ENCODE data around the gene PDZD7. TPM values are rescaled to one million over a fixed set of nuclear protein-coding genes. Genes with fewer than 3 reads are reported as not detected.
"Not testable (repeated sequence)": the region's sequence is repeated elsewhere in the genome, so short reads cannot be mapped to it uniquely, and the experiment has no call there.

The PDZD7 gene
- polyA plus RNA-seq, 10 donors: 0.43 to 1.5 (median 1.2) TPM

DNA sequence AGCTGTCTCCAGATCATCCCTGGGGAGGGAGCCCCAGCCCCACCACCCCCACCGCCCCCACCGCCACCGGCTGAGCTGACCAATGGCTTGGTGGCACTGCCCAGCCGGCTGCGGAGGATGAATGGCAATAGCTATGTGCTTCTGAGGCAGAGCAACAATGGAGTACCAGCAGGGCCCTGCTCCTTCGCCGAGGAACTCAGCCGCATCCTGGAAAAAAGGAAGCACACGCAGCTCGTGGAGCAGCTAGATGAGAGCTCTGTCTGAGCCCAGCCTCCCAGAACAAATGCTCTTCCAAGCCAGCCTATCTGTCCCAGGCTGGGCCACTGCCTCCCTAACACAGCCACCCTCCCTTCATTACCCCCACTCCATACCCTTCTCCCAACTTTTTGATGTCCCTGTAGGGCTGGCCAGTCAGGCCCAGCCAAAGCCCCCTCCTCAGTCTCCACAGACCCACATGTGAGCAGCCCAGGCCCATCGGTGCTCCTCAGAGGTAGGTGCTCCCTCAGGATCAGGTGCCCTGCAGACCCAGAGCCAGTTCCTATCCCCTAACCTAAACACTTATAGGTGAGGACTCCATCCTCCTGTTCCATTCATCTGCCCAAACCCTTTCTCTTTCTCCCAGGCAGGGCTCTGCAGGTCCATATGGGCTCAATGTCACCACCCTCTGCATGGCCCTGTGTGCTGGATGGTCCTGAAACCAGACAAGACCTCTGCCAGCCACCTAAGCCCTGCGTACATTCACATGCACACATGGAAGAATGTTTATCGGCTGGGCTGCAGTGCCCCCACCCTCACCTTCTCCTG lies 46.9 kb downstream of the PDZD7 start:
- DNase-seq: no peak

- DNase-seq: no peak
These were observed 47.8 kb downstream of the PDZD7 start for GRCh38 chr10:100982916-100983830.

GRCh38 chr10:100981178-100981772 lies 49.7 kb downstream of the PDZD7 start:
- DNase-seq: no peak

GRCh38 chr10:100980711-100981110 lies 50.2 kb downstream of the PDZD7 start:
- DNase-seq: no peak

DNA sequence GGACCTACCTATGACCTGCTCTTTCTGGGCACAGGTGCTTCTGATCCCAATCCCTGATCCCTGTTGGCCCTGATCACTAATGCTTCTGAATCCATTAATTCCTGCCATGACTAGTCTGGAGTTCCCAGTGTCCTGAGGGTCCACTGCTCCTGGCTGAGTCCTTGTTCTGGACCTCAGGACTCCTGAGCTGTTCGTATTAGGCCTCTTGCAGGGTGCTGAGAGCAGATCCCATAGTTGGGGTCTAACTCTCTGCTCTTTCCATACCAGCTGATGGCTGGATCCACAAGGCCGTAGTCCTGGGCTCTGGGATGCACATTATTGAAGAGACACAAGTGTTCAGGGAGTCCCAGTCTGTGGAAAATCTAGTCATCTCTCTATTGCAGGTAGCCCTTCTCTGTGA lies 50.6 kb downstream of the PDZD7 start:
- DNase-seq: no peak

DNA sequence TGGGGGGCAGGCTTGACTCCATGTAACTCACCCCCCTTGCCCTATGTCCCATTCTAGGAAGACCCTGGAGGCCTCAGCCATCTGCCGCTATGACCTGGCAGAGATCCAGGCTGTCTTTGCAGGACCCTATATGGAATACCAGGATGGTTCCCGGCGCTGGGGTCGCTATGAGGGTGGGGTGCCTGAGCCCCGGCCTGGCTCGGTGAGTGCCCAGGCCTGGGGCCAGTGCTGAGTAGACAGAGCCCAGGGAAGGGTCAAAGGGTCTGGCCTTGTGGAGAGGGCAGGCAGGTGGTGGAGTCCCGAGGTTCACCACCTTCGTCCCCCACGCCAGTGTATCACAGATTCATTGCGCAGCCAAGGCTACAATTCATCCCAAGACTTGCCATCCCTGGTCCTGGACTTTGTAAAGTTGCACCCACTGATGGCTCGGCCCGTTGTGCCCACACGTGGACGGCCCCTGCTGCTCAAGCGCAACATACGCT lies 51.1 kb downstream of the PDZD7 start:
- DNase-seq: no peak

- no peak for DNase-seq
These were observed 52.1 kb downstream of the PDZD7 start for GRCh38 chr10:100978901-100979195.

GRCh38 chr10:100978121-100978900 lies 52.6 kb downstream of the PDZD7 start:
- no peak for DNase-seq

DNA sequence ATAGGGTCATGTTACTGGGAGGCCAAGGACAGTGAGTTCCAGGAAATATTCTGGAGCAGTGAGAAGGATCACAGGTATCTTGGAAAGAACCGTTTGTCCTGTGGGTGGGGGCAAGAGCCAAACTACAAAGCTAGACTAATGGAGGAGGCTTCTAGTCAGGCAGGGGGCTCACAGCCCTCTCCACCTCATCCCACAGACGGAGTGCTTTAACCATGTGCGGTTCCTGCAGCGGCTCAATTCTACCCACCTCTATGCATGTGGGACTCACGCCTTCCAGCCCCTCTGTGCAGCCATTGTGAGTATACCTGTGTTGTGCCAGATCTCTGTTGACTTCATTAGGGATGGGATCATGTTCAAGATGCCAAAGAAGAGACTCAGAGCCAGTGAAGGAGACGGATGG lies 53.5 kb downstream of the PDZD7 start:
- no peak for DNase-seq

DNA sequence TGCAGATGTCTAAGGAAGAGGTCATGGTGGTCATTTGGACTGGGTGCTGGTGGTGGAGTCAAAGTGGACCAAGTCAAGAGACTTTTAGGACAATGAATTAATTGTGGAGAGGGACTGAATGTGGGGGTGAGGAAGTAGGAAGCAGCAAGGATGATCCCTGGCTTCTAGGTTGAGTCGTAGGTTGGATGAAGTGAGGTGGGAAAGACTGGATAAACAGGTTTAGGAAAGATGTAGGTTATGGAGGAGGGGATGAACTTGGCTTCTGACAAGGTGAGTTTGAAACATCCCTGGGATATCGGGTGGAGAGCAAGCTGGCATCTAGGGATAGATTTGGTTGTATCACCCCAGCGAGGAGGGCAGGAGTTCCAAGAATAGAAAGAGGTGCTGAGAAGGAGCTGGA lies 54.0 kb downstream of the PDZD7 start:
- no peak for DNase-seq

DNA sequence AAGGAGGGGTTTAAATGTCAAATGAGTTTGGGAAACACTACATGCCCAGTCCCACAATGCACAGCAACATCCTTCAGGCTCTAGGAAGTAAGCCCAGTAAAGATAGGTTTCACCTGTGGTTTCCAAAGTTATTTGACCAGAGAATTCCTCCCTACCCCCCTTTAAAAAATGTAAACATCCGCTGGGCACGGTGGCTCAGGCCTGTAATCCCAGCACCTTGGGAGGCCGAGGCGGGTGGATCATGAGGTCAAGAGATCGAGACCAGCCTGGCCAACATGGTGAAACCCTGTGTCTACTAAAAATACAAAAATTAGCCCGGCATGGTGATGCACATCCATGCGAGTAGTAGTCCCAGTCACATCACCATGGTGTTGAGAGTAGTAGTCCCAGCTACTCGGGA lies 55.5 kb downstream of the PDZD7 start:
- not testable (repeated sequence) for DNase-seq

DNA sequence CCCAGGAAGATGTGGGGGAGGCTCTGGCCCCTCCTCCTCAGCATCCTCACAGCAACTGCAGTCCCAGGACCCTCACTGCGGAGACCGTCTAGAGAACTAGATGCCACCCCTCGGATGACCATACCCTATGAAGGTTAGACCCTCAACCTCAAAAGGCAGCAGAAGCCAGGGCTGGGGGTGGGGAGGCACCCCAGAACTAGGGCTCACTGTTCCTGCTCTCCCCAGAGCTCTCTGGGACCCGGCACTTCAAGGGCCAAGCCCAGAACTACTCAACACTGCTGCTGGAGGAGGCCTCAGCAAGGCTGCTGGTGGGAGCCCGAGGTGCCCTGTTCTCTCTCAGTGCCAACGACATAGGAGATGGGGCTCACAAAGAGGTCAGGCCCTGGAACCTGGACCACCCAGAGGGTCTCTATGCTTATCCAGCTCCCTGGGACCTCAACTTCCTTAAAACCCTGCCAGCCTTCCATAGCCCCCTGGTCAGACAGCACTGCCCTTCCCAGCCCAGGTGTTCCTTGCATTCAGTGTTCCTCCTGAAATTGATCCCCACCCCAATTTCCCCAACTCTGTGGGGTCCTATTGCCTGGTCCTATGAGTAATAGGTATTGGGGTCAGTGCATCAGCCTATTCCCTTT lies 57.9 kb downstream of the PDZD7 start:
- DNase-seq: no peak

DNA sequence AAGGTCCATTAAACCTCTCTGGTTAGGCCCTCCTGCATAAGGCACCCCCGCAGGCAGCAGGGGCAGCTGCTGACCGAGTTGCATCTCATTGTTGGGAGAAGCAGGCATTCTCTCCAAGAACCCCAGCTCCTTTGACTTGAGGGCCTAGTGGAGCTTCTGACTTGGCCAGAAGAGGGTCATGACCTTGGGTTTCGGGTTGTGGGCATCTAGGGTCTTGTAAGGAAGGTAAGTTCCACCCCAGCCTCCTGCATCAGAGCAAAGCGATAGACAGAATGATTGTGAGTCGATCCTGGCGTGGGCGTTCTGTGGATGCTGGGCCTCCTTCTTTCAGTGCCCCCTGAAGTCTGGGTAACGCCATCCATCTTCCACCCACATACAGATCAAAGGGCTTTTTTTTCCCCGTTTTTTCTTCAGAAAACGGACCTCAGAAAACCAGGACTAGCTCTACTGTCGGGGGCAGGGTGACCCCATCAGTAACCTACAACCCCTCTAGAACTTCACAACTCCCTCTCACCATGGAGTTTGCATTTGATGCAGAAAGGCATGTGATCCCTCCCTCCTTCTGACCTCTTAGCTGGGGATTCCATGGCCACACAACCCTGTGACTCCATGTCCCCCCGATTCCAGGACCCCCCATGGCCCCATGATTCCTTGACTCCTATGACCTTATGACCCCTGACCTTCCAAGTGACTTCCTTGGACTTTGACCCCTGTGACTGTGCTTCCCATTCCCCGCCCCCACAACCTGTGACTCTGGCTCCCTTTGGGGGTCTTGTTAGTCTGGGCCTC lies 58.6 kb downstream of the PDZD7 start:
- DNase-seq: no peak

DNA sequence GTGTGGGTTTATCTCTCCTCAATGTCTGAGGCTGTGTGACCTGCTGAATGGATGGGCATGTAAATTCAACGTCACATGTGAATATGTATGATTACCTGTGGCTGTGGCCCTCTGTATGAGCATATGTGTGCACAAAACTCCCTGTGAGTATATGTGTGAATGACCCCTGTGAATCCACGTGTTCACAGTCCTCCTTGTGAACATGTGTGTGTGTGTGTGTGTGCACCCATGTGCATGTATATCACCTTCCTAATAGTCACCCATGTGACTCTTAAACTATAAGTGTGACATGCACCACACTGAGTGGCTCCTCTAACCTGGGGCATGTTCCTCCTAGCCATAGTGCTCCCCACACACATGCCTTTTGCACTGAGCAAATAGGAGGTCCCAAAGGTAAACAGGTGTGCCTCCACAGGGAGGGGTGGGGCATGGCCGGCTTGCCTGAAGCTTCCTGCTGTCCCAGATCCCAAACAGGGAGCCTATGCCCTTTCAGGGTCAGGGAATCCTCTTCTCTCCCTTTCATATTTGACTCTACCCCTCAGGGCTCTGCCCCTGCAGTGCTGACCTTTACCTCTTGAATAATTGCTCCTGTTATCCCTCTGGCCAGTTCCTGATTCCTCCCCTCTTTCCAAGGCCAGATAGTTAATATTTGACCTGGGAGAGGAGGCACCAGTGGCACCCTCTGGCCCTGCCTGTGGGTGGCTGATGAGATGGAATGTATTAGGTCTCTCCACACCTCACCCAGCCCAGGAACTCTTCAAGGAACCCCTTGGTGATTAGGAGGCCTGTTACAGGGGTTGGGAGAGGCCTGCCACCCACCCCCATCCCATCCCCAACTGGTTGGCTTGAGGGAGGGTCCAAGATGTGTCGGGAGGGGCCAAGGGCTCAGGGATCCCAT lies 59.8 kb downstream of the PDZD7 start:
- no peak for DNase-seq

DNA sequence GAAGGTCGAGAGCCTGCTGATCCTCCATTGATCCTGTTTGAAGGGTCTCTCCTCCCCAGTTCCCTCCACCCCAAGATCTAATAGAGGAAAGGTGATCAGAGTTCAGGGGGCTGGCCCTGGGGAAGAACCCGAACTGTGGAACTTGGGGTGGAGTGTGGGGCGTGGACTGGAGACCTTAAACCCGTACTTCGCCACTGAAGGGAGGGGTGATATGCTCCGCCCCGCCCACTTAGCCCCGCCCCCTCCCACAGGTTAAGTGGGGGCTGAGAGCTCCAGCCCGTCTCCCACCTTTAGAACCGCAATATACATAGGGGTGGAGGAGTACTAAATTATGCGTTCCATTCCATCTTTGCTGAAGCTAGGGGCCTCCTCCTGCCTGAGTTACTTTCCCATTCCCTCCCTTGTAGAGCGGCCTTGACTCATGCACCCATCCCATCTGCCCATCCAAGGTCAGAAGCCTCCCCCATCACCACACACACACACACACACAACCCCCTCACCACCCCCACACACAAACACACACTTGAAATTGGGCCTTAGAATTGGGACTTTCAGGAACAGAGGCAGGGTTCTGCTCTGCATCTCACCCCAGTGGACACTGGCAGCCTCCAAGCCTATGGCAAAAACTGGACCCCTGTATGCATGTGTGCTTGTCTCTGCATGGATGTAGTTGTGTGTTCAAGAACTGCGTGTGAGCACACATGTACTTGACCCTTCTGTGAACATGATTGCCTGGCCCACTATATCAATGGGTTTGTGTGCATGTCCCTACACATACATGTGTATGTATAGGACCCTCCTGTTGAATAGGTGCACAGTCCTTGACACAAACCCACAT lies 60.6 kb downstream of the PDZD7 start:
- DNase-seq: no peak

GRCh38 chr10:100969187-100970075 lies 61.5 kb downstream of the PDZD7 start, which contains the start of gene SEMA4G:
TSS of gene SEMA4G (plus strand) at chr10:100969504. CDS start at chr10:100972913, 3,409 bp downstream.
- peak; percentile 12 to 72 (median 36) for DNase-seq

DNA sequence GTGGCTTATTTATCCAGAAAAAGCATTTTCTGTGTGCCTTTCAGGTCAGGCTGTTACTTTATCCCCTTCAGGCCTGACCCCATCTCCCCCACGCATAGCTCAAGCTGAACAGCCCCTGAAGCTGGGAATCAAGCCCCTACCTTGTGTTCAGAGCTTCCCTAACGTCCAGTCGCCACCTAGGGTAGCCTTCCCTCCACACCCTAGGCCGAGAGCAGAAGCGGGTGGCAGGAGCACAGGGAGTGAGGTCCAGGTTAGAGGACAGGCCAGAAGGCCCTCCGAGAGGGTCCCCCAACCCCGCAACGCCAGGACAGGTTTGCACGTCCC lies 62.1 kb downstream of the PDZD7 start:
- no peak for DNase-seq
